PC-3 (cell line): ENCODE measurements around the gene SCN5A. TPM values are rescaled to one million over a fixed set of nuclear protein-coding genes. Genes with fewer than 3 reads are reported as not detected.
"Not testable (repeated sequence)": the region's sequence is repeated elsewhere in the genome, so short reads cannot be mapped to it uniquely, and the experiment has no call there.

Source experiments
- ATAC-seq: fragments of 200-7000 bp; cut with Tn5 transposase; 2 replicates; pipeline ENCODE4 v1.9.1; 2020; ENCODE audit warnings: mild to moderate bottlenecking, moderate library complexity
- BruUV-seq: library from RNA; stranded (reverse); fragments of 400-500 nt; replicated peaks from 2 replicates; lab custom pipeline; 2021; lab: Mats Ljungman, UMichigan
- CTCF ChIA-PET: fragments of 300-600 bp; sonication (Branson Sonifier 250); formaldehyde crosslinking; loops from one replicate; lab custom pipeline; 2022; ENCODE audit warnings: antibody characterized with exemption; lab: Charles Lee
- POLR2A ChIA-PET: fragments of 300-600 bp; sonication (Branson Sonifier 250); formaldehyde crosslinking; loops from one replicate; lab custom pipeline; 2022; ENCODE audit warnings: antibody characterized with exemption; ENCODE audit not compliant: unreplicated experiment; lab: Charles Lee
- DNase-seq: peaks from one replicate; pipeline ENCODE4 v3.0.0-alpha.2; 2015
- H2AFZ ChIP-seq: fragments of 300-600 bp; sonication (generic); 2 replicates; pipeline ENCODE4 v1.6.0; 2016; ENCODE audit warnings: antibody characterized with exemption, low read length
- H3F3A ChIP-seq: fragments of 300-600 bp; sonication (generic); one replicate; pipeline ENCODE4 v1.6.0; 2017; ENCODE audit warnings: antibody characterized with exemption, low read length, control low read depth, mild to moderate bottlenecking; ENCODE audit not compliant: unreplicated experiment
- H3K27ac ChIP-seq: fragments of 300-600 bp; sonication (generic); 2 replicates; pipeline ENCODE4 v1.5.1; 2016; ENCODE audit warnings: mild to moderate bottlenecking, low read length
- H3K27me3 ChIP-seq: fragments of 300-600 bp; sonication (generic); 2 replicates; pipeline ENCODE4 v1.6.1; 2016; ENCODE audit warnings: low read length, mixed read lengths
- H3K36me3 ChIP-seq: fragments of 300-600 bp; sonication (generic); 2 replicates; pipeline ENCODE4 v1.6.1; 2016; ENCODE audit warnings: low read depth, mixed run types, low read length, mixed read lengths
- H3K4me1 ChIP-seq: fragments of 300-600 bp; sonication (generic); 2 replicates; pipeline ENCODE4 v1.5.1; 2016; ENCODE audit warnings: low read length; ENCODE audit not compliant: insufficient read depth
- H3K4me2 ChIP-seq: fragments of 300-600 bp; sonication (generic); 2 replicates; pipeline ENCODE4 v1.6.0; 2016; ENCODE audit warnings: low read length
- H3K4me3 ChIP-seq: fragments of 300-600 bp; sonication (generic); 2 replicates; pipeline ENCODE4 v1.5.1; 2016; ENCODE audit warnings: mild to moderate bottlenecking, low read length, mixed read lengths
- H3K79me2 ChIP-seq: fragments of 300-600 bp; sonication (generic); 2 replicates; pipeline ENCODE4 v1.6.1; 2017; ENCODE audit warnings: low read length, mixed read lengths
- H3K9ac ChIP-seq: fragments of 300-600 bp; sonication (generic); 2 replicates; pipeline ENCODE4 v1.6.0; 2016; ENCODE audit warnings: mild to moderate bottlenecking, low read length
- H3K9me2 ChIP-seq: fragments of 300-600 bp; sonication (generic); replicated peaks from 2 replicates; pipeline ENCODE4 v1.6.1; 2016; ENCODE audit warnings: mixed run types, low read length, mixed read lengths
- H3K9me3 ChIP-seq: fragments of 300-600 bp; sonication (generic); 2 replicates; pipeline ENCODE4 v1.6.1; 2016; ENCODE audit warnings: low read length, mixed read lengths
- H4K20me1 ChIP-seq: fragments of 300-600 bp; sonication (generic); 2 replicates; pipeline ENCODE4 v1.6.1; 2016; ENCODE audit warnings: low read length, mixed read lengths
- CTCF ChIP-seq: fragments of 300-600 bp; sonication (generic); conservative IDR thresholded peaks from 2 replicates; pipeline ENCODE4 v1.5.1; 2017; ENCODE audit warnings: antibody characterized with exemption, low read depth, mild to moderate bottlenecking, low read length
- EZH2 ChIP-seq: fragments of 300-600 bp; sonication (generic); IDR thresholded peaks from one replicate; pipeline ENCODE4 v1.6.1; 2017; ENCODE audit warnings: antibody characterized with exemption, mild to moderate bottlenecking, low read length; ENCODE audit not compliant: unreplicated experiment
- EZH2phosphoT487 ChIP-seq: fragments of 300-600 bp; sonication (generic); IDR thresholded peaks from 2 replicates; pipeline ENCODE4 v1.6.1; 2018; ENCODE audit warnings: mild to moderate bottlenecking, antibody characterized with exemption, low read length, borderline replicate concordance
- intact Hi-C: fragments of 100-400 bp; cut with micrococcal nuclease; formaldehyde crosslinking; loops from 2 replicates; pipeline ENCODE4 v1.9.0; 2023
- total RNA-seq: library from RNA; depleted of rRNA; stranded (reverse); fragments of >200 nt; gene quantifications from 2 replicates; pipeline ENCODE4 v1.2.3, GENCODE V29; 2014

Gene SCN5A
- total RNA-seq, 1 experiment from 2014 or later, result not detected

- H3K4me1 ChIP-seq, result no peaks in the 10 kb centered on the region
- intact Hi-C loops, result no loop called here
- no peak overlapping the region for H3K4me2 ChIP-seq
- no peaks in the 10 kb centered on the region for H3F3A ChIP-seq
- BruUV-seq, result no TSS peak
- POLR2A ChIA-PET, result no interaction called here
- H2AFZ ChIP-seq, result no peak overlapping the region
- ATAC-seq, result no peak
- peaks cover 26% of the 10 kb centered on the region for H3K27me3 ChIP-seq
- CTCF ChIA-PET, result no interaction called here
- DNase-seq, result no peak
- H3K79me2 ChIP-seq, result no peaks in the 10 kb centered on the region
- H3K9me2 ChIP-seq, result no peaks in the 10 kb centered on the region
- no peak overlapping the region for H3K27ac ChIP-seq
- no peaks in the 10 kb centered on the region for H3K36me3 ChIP-seq
- TF ChIP-seq EZH2phosphoT487 (no peak), CTCF (no peak), EZH2 (no peak)
- H4K20me1 ChIP-seq, result no peaks in the 10 kb centered on the region
- H3K4me3 ChIP-seq, result no peak overlapping the region
- H3K9me3 ChIP-seq, result no peaks in the 10 kb centered on the region
- H3K9ac ChIP-seq, result no peak overlapping the region
These were observed 75.9 kb downstream of the SCN5A start for GRCh38 chr3:38573556-38573955.

GRCh38 chr3:38573111-38573510, 76.4 kb downstream of the SCN5A start:
- Histone ChIP-seq H3F3A (no peaks in the 10 kb centered on the region), H3K9me2 (no peaks in the 10 kb centered on the region), H3K9ac (no peak overlapping the region), H3K36me3 (no peaks in the 10 kb centered on the region), H2AFZ (no peak overlapping the region), H3K4me3 (no peak overlapping the region), H3K9me3 (no peaks in the 10 kb centered on the region), H4K20me1 (no peaks in the 10 kb centered on the region), H3K27ac (no peak overlapping the region), H3K79me2 (no peaks in the 10 kb centered on the region), H3K4me2 (no peak overlapping the region), H3K4me1 (no peaks in the 10 kb centered on the region), H3K27me3 (peaks cover 25% of the 10 kb centered on the region)
- TF ChIP-seq CTCF (no peak), EZH2 (no peak), EZH2phosphoT487 (no peak)
- BruUV-seq, result no TSS peak
- DNase-seq (no peak), ATAC-seq (no peak)
- ChIA-PET CTCF (interaction anchor here (0.6 kb wide), 2 partner anchors 120 to 151 kb away, joined by 3 read pairs; partner anchors contain the start of gene ACVR2B), POLR2A (no interaction called here)
- intact Hi-C loops, result no loop called here

- Histone ChIP-seq H3K9ac (no peak overlapping the region), H3K36me3 (no peaks in the 10 kb centered on the region), H3K4me3 (no peak overlapping the region), H2AFZ (no peak overlapping the region), H3F3A (no peaks in the 10 kb centered on the region), H3K27ac (no peak overlapping the region), H3K79me2 (no peaks in the 10 kb centered on the region), H3K4me1 (no peaks in the 10 kb centered on the region), H3K27me3 (peaks cover 13% of the 10 kb centered on the region), H4K20me1 (no peaks in the 10 kb centered on the region), H3K9me2 (no peaks in the 10 kb centered on the region), H3K9me3 (no peaks in the 10 kb centered on the region), H3K4me2 (no peak overlapping the region)
- intact Hi-C loops, result no loop called here
- BruUV-seq, result no TSS peak
- ChIA-PET POLR2A (no interaction called here), CTCF (no interaction called here)
- TF ChIP-seq EZH2phosphoT487 (no peak), EZH2 (no peak), CTCF (no peak)
- ATAC-seq (no peak), DNase-seq (no peak)
These were observed 82.0 kb downstream of the SCN5A start for GRCh38 chr3:38567498-38567897.

- DNase-seq, BruUV-seq, POLR2A ChIA-PET: not testable (repeated sequence)
These were observed 82.7 kb downstream of the SCN5A start for GRCh38 chr3:38566794-38567193.

More at GRCh38 chr3:38566794-38567193, 82.7 kb downstream of the SCN5A start:
- H2AFZ ChIP-seq, H4K20me1 ChIP-seq, H3K4me3 ChIP-seq, H3K9me3 ChIP-seq, H3K4me1 ChIP-seq, H3F3A ChIP-seq, ATAC-seq, H3K36me3 ChIP-seq, H3K27ac ChIP-seq, H3K79me2 ChIP-seq, H3K9ac ChIP-seq, intact Hi-C loops, H3K4me2 ChIP-seq, H3K9me2 ChIP-seq, CTCF ChIA-PET: not testable (repeated sequence)
- H3K27me3 ChIP-seq, result peaks cover 13% of the 10 kb centered on the region
